ENCODE results near the gene SPESP1.

SPESP1 gene

DNA sequence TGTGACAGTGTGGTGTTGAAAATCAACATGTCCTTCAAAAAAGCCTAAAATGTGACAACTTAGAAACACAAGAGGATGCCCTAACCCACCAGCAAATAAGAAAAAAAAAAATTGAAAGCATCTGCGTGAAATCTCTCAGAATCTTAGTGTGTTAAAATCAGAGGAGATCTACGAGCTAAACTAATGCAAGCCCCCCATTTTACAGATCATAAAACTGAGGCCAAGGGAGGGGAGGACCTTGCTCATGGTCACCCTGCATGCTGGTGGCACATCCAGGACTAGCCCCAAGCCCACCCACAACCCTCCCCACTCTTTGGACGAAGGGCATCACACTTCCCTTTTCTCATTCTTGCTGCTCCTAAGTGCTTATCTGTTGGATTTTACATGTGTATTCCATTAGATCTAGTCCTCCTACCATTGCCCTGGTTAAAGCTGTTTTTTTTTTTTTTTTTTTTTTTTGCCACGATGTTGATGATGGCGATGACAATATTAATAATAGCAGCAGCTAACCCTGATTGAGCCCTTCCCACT, 55.1 kb downstream of the SPESP1 start:
- TF ChIP-seq ZFX (IDR thresholded peaks at IDR 0.05): no peak
- no peak overlapping the region for H3K27ac ChIP-seq

DNA sequence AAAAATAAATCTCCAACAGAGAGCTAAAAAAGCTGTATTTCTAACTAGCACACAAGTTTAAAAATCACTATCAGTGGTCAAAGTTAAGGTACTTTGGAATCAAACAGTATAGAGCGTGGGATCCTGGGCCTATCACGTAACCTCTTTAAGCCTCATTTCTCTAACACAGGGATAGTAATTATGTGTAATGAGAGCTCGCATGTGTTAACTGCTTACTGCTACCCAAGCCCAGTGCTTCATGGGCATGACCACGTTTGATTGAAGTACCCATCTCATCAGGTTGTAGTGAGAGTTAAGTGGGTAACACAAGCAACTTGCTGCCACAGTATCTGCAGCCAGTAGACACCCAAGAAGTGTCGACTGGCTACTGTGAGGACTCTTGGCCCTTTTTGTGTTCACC, 56.0 kb downstream of the SPESP1 start:
- H3K27ac ChIP-seq: no peak overlapping the region
- TF ChIP-seq ZFX (IDR thresholded peaks at IDR 0.05): no peak
- TF ChIP-seq, protein P1, sequence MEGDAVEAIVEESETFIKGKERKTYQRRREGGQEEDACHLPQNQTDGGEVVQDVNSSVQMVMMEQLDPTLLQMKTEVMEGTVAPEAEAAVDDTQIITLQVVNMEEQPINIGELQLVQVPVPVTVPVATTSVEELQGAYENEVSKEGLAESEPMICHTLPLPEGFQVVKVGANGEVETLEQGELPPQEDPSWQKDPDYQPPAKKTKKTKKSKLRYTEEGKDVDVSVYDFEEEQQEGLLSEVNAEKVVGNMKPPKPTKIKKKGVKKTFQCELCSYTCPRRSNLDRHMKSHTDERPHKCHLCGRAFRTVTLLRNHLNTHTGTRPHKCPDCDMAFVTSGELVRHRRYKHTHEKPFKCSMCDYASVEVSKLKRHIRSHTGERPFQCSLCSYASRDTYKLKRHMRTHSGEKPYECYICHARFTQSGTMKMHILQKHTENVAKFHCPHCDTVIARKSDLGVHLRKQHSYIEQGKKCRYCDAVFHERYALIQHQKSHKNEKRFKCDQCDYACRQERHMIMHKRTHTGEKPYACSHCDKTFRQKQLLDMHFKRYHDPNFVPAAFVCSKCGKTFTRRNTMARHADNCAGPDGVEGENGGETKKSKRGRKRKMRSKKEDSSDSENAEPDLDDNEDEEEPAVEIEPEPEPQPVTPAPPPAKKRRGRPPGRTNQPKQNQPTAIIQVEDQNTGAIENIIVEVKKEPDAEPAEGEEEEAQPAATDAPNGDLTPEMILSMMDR (conservative IDR thresholded peaks at IDR 0.05): no peak

DNA sequence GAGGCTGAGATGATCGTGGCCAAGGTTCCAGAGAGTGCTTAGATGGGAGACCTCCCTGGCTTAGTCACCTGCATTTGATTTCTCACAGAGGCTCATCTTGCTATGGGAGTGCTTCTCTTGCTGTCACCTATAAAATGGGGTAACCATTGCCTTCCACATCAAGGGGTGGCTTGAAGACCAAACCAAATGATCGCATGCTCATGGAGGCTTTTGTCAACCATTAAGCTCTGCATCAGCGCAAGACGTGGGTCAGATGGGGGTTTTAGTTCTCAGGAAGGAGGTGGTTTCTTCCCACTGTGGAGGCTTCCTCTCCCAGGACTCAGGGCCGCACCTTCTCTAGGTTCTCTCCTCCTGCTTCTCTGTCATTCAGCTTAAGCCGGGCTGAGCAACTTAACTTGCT, 56.8 kb downstream of the SPESP1 start:
- H3K27ac ChIP-seq: no peak overlapping the region
- TF ChIP-seq, protein P1 (conservative IDR thresholded peaks at IDR 0.05): no peak
- no peak for TF ChIP-seq ZFX (IDR thresholded peaks at IDR 0.05)

DNA sequence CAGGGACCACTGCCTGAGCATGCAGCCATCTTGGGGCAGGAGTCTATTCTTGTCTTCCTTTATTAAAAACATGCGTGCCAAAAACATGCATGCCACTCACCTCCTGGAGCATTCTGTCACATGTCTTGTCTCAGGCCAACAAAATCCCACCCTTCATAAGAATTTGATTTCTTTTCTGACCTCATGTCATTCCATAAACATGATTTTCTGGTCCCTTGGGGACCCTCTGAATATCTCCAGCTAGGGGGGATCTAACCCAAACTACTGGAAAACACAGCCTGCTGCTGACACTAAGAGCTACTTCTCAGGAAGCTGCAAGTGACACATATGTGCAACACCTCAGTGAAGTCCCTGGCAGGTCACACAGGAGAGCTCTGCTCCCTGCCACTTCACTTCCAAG, 57.4 kb downstream of the SPESP1 start:
- TF ChIP-seq, protein P1 (conservative IDR thresholded peaks at IDR 0.05): no peak
- TF ChIP-seq ZFX (IDR thresholded peaks at IDR 0.05): no peak
- H3K27ac ChIP-seq: no peak overlapping the region

DNA sequence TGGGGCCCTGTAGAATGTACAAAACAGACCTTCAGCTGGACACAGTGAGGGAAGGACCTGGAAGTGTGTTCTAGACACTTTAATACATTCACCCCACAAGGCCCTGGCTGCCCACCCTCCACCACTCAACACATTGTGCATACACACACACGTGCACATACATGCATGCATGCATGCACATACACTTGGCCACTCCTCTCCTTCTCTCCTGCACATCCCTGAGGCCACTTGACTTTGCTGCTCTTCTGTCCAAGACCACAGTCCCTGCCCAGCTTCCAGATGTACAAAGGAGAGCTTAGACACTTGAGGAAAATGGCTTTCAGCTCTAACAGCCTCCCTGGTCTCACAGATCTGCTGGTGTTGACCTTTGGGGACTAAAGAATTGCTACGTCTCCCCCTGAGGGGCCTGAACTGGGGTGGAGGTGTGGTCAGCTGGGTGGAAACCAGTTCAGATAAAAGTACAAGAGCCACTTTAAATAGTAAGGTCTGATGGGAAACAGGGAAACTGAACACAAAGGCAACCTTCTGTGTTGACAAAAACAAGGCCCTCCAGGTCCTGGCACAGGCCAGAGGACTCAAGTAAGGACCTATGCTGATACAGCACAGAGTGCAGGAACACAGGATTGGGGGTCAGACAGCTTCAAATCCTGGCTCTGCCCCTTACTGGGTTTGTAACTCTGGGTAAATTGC, 59.4 kb downstream of the SPESP1 start:
- H3K27ac ChIP-seq: no peak overlapping the region
- TF ChIP-seq ZFX (IDR thresholded peaks at IDR 0.05): no peak
- TF ChIP-seq, protein P1 (conservative IDR thresholded peaks at IDR 0.05): no peak

DNA sequence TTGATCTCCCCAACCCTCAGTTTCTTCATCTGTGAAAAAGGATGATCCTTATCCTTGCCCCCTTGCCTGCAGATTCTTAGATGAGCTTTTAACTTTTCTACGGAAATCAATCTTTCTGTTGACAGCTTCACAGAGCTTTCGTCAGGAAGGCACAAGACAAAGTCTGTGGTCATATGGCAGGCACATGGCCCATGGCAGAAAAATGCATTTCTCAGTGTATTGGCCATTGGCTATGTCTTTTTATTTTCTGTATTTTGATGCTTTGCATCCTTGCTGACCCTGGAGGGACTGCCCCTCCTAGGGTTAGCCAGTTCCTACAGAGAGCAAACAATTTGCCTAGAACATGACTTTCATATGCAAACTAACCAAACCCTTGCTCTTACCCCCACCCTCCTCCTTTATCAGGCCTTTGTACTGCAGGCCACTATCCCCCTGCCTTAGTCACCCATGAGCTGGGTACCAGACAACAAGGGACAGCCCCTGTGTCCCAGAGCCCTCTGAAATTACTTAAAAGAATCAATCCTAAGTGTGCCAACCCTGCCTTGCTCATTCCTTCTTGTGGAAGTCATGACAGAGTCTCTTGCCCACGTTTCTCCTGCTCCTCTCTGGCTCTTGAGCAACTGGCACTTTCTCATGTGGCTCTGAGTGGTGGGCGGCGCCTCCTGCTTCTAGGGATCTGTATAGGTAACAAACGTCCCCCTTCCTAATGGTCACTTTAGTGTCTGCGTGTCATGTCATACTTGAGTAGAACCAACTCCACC, 60.1 kb downstream of the SPESP1 start:
- TF ChIP-seq, protein P1 (conservative IDR thresholded peaks at IDR 0.05): no peak
- no peak for TF ChIP-seq ZFX (IDR thresholded peaks at IDR 0.05)

DNA sequence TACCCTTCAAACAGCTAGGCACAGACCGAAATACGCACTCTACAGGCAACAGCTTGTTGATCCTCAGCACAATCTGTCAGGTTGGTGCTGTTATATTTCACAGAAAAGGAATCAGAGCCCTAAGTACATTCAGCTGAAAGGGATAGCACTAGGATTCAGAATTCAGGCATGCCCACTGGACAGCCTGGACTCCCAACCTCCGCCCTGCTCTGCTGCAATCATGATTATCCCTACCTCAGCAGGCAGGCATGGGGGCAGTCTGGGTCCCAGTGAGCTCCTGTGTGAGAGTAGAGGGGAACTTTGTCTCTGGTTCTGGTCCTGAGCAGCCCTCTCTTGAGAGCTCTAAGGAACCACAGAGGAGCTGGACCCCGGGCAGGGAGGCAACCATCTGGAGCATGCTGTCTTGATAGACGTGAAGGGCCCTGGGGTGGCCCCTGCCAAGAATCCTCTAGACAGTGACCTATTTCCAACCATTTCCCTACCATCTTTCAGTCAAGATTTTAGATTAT, 60.7 kb downstream of the SPESP1 start:
- no peak for TF ChIP-seq ZFX (IDR thresholded peaks at IDR 0.05)
- TF ChIP-seq, protein P1 (conservative IDR thresholded peaks at IDR 0.05): no peak
- H3K27ac ChIP-seq: no peak overlapping the region

More for the DNA sequence above, 60.1 kb downstream of the SPESP1 start:
- no peak overlapping the region for H3K27ac ChIP-seq

Data from C4-2B (cell line).